ENCODE data around the gene PAOX.

DNA sequence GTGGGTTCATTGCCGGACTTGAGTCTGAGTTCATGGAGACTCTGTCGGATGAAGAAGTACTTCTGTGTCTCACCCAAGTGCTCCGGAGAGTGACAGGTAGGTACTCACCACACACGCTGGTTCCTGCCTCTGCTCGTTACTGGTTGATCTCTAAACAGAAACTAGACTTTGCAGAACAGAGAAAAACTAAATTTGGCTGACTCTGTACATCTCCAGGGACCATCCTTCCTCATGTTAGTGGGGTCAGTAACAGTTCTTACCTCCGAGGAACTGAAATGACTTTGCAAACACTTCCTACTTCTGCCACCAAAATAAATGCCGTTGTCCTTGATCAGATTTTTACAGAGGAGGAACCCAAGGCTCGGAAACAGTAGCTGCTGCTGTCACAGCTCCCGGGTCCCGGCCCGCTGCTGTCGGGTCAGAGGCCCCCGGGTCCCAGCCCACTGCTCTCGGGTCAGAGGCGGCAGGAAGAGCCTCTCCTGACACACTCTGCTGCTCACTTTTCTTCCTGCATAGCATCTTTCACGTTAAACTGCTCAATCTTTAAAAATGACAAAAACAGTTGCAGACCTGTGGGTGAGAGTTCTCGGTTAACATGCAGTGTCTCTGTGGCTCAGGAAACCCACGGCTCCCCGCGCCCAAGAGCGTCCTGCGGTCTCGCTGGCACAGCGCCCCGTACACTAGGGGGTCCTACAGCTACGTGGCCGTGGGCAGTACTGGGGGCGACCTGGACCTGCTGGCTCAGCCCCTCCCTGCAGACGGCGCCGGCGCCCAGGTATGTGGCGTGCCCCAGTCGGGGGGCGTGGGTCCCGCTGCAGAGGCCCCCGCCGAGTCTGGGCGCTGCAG is 10.1 kb downstream of the PAOX start:
- TF ChIP-seq POLR2AphosphoS5 (IDR thresholded peaks at IDR 0.05; ENCODE audit: low read depth), result no peak
- TF ChIP-seq, protein P1, sequence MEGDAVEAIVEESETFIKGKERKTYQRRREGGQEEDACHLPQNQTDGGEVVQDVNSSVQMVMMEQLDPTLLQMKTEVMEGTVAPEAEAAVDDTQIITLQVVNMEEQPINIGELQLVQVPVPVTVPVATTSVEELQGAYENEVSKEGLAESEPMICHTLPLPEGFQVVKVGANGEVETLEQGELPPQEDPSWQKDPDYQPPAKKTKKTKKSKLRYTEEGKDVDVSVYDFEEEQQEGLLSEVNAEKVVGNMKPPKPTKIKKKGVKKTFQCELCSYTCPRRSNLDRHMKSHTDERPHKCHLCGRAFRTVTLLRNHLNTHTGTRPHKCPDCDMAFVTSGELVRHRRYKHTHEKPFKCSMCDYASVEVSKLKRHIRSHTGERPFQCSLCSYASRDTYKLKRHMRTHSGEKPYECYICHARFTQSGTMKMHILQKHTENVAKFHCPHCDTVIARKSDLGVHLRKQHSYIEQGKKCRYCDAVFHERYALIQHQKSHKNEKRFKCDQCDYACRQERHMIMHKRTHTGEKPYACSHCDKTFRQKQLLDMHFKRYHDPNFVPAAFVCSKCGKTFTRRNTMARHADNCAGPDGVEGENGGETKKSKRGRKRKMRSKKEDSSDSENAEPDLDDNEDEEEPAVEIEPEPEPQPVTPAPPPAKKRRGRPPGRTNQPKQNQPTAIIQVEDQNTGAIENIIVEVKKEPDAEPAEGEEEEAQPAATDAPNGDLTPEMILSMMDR (conservative IDR thresholded peaks at IDR 0.05; ENCODE audit: low read depth in 2 of 2), result no peak
- no peak for TF ChIP-seq EZH2phosphoT487 (IDR thresholded peaks at IDR 0.05; ENCODE audit: unreplicated experiment)
- TF ChIP-seq EZH2 (IDR thresholded peaks at IDR 0.05; ENCODE audit: low read depth, unreplicated experiment), result no peak
- TF ChIP-seq, protein P2, sequence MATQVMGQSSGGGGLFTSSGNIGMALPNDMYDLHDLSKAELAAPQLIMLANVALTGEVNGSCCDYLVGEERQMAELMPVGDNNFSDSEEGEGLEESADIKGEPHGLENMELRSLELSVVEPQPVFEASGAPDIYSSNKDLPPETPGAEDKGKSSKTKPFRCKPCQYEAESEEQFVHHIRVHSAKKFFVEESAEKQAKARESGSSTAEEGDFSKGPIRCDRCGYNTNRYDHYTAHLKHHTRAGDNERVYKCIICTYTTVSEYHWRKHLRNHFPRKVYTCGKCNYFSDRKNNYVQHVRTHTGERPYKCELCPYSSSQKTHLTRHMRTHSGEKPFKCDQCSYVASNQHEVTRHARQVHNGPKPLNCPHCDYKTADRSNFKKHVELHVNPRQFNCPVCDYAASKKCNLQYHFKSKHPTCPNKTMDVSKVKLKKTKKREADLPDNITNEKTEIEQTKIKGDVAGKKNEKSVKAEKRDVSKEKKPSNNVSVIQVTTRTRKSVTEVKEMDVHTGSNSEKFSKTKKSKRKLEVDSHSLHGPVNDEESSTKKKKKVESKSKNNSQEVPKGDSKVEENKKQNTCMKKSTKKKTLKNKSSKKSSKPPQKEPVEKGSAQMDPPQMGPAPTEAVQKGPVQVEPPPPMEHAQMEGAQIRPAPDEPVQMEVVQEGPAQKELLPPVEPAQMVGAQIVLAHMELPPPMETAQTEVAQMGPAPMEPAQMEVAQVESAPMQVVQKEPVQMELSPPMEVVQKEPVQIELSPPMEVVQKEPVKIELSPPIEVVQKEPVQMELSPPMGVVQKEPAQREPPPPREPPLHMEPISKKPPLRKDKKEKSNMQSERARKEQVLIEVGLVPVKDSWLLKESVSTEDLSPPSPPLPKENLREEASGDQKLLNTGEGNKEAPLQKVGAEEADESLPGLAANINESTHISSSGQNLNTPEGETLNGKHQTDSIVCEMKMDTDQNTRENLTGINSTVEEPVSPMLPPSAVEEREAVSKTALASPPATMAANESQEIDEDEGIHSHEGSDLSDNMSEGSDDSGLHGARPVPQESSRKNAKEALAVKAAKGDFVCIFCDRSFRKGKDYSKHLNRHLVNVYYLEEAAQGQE (IDR thresholded peaks at IDR 0.05; ENCODE audit: unreplicated experiment), result no peak

All from GM23338 (cell line).